Liver (tissue), 9 donors: ENCODE measurements around the gene PIR. TPM values are rescaled to one million over a fixed set of nuclear protein-coding genes. Genes with fewer than 3 reads are reported as not detected.

ENCODE experiments used
- DNase-seq: peaks from one replicate; pipeline ENCODE4 v3.0.0-alpha.2; 2017; ENCODE audit warnings: low spot score
- H3K27ac ChIP-seq, 2 donors: one replicate each; pipeline ENCODE4 v1.7.0; 2013; ENCODE audit warnings: inconsistent platforms in 2 of 2, low read length in 2 of 2, control low read depth in 1 of 2, low read depth in 1 of 2, mild to moderate bottlenecking in 1 of 2
- H3K27me3 ChIP-seq, 4 donors: one replicate each; pipeline versions ENCODE4 v1.6.1 to v1.7.0; 2013; ENCODE audit warnings: low read length in 3 of 4, inconsistent platforms in 1 of 4, mild to moderate bottlenecking in 1 of 4, moderate library complexity in 1 of 4; ENCODE audit not compliant: control insufficient read depth in 4 of 4, insufficient read depth in 4 of 4
- H3K36me3 ChIP-seq, 4 donors: one replicate each; pipeline versions ENCODE4 v1.6.1 to v1.7.0; 2013; ENCODE audit warnings: low read length in 3 of 4, mild to moderate bottlenecking in 3 of 4, low read depth in 1 of 4, moderate library complexity in 1 of 4; ENCODE audit not compliant: control insufficient read depth in 4 of 4, insufficient read depth in 3 of 4
- H3K4me1 ChIP-seq, 4 donors: one replicate each; pipeline versions ENCODE4 v1.6.1 to v1.7.0; 2013; ENCODE audit warnings: low read length in 3 of 4, mild to moderate bottlenecking in 3 of 4, moderate library complexity in 1 of 4; ENCODE audit not compliant: control insufficient read depth in 4 of 4, insufficient read depth in 4 of 4
- H3K4me3 ChIP-seq, 3 donors: one replicate each; pipeline versions ENCODE4 v1.6.1 to v1.7.0; 2013; ENCODE audit warnings: low read length in 3 of 3, control low read depth in 1 of 3, low read depth in 1 of 3, mild to moderate bottlenecking in 1 of 3
- H3K9ac ChIP-seq, 2 donors: one replicate each; pipeline ENCODE4 v1.7.0; 2013; ENCODE audit warnings: low read length in 2 of 2, mild to moderate bottlenecking in 2 of 2, moderate library complexity in 2 of 2, control low read depth in 1 of 2, low read depth in 1 of 2
- H3K9me3 ChIP-seq, 4 donors: one replicate each; pipeline versions ENCODE4 v1.6.1 to v1.7.0; 2013; ENCODE audit warnings: low read length in 3 of 4; ENCODE audit not compliant: control insufficient read depth in 4 of 4
- EGR1 ChIP-seq, 2 donors: IDR thresholded peaks; 2 replicates each; pipeline ENCODE4 v1.6.1; 2016 to 2018; ENCODE audit warnings: antibody characterized with exemption in 2 of 2, low read depth in 2 of 2
- FOXA1 ChIP-seq: IDR thresholded peaks from 2 replicates; pipeline ENCODE4 v1.6.1; 2016; ENCODE audit warnings: antibody characterized with exemption
- FOXA2 ChIP-seq: IDR thresholded peaks from 2 replicates; pipeline ENCODE4 v1.6.1; 2016; ENCODE audit warnings: antibody characterized with exemption
- GABPA ChIP-seq, 2 donors: IDR thresholded peaks in 1 of 2; conservative IDR thresholded peaks in 1 of 2; 2 replicates each; pipeline ENCODE4 v1.6.1; 2016; ENCODE audit warnings: antibody characterized with exemption in 2 of 2, mild to moderate bottlenecking in 1 of 2, moderate library complexity in 1 of 2
- HNF4A ChIP-seq, 2 donors: conservative IDR thresholded peaks; 2 replicates each; pipeline ENCODE4 v1.6.1; 2016; ENCODE audit warnings: antibody characterized with exemption in 2 of 2, mild to moderate bottlenecking in 2 of 2
- HNF4G ChIP-seq: IDR thresholded peaks from 2 replicates; pipeline ENCODE4 v1.6.1; 2016; ENCODE audit warnings: antibody characterized with exemption
- JUND ChIP-seq, 2 donors: IDR thresholded peaks; 2 replicates each; pipeline ENCODE4 v1.6.1; 2016; ENCODE audit warnings: antibody characterized with exemption in 2 of 2
- NR2F2 ChIP-seq: IDR thresholded peaks from 2 replicates; pipeline ENCODE4 v1.6.1; 2016; ENCODE audit warnings: antibody characterized with exemption
- RAD21 ChIP-seq, 2 donors: IDR thresholded peaks; 2 replicates each; pipeline ENCODE4 v1.6.1; 2016; ENCODE audit warnings: antibody characterized with exemption in 2 of 2, mild to moderate bottlenecking in 2 of 2
- RXRA ChIP-seq, 2 donors: IDR thresholded peaks; 2 replicates each; pipeline ENCODE4 v1.6.1; 2017 to 2018; ENCODE audit warnings: antibody characterized with exemption in 2 of 2, mild to moderate bottlenecking in 1 of 2
- SP1 ChIP-seq: IDR thresholded peaks from 2 replicates; pipeline ENCODE4 v1.6.1; 2018; ENCODE audit warnings: antibody characterized with exemption, mild to moderate bottlenecking
- YY1 ChIP-seq: IDR thresholded peaks from 2 replicates; pipeline ENCODE4 v1.6.1; 2016; ENCODE audit warnings: antibody characterized with exemption, mild to moderate bottlenecking
- WGBS: extraction: QIAGEN DNeasy Blood & Tissue Kit; methylation state at CpG from one replicate; pipeline ENCODE4 v1.1.7; 2013; 5-methylcytosine and 5-hydroxymethylcytosine counted together
- polyA plus RNA-seq, 2 donors: library from polyadenylated mRNA; stranded (reverse) in 1 of 2; unstranded in 1 of 2; fragments of 200-250 nt in 1 of 2; fragments of >200 nt in 1 of 2; fragmentation: Nextera tagmentation in 1 of 2; extraction: Ambion mirVana in 1 of 2; gene quantifications; one replicate each; pipeline versions ENCODE4 v1.2.1 to v1.2.3, GENCODE V29; 2013 to 2015
- total RNA-seq, 2 donors: library from RNA; depleted of rRNA; stranded (reverse); fragments of >200 nt; gene quantifications; one replicate each; pipeline ENCODE4 v1.2.3, GENCODE V29; 2014
- TF ChIP-seq, protein P1 (sequence below): IDR thresholded peaks from 2 replicates; pipeline ENCODE4 v1.6.1; 2016; ENCODE audit warnings: antibody characterized with exemption
- TF ChIP-seq, protein P2 (sequence below): IDR thresholded peaks from 2 replicates; pipeline ENCODE4 v1.6.1; 2016; ENCODE audit warnings: antibody characterized with exemption
- TF ChIP-seq, protein P3 (sequence below): fragments of 150-350 bp; IDR thresholded peaks from 2 replicates; pipeline ENCODE4 v1.5.1; 2017; ENCODE audit warnings: improper control_type of control experiment, low read depth, low read length; ENCODE audit not compliant: missing input control
- TF ChIP-seq, protein P4 (sequence below): IDR thresholded peaks from 2 replicates; pipeline ENCODE4 v1.6.1; 2016; ENCODE audit warnings: antibody characterized with exemption
- TF ChIP-seq, protein P5 (sequence below): IDR thresholded peaks from 2 replicates; pipeline ENCODE4 v1.6.1; 2016; ENCODE audit warnings: antibody characterized with exemption, mild to moderate bottlenecking
- donor health status: healthy.
- donor health status: healthy.
- donor health status: healthy.
- donor health status: healthy.
- donor health status: healthy.

PIR gene
- total and polyA plus RNA-seq, 4 donors, result 9.0 to 24.7 (median 17.0) TPM

DNA sequence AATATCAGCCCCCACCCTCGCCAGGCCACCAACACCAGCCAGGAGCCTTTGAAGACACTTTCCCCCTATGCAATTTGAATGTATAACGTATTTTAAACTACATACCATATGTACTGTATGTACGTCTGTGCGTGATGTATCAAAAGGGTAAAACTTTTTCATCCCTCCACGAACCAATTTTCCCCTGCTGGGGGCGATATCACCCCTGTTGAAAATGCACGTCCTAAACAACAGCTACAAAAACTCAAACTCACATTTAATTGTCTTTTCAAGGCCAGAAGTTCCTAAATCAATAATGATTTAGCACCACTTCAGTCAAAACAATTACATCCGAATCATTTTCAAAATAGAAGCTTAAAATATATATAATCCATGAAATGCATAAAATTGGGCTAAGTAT, 110.3 kb downstream of the PIR start:
- TF ChIP-seq RXRA (IDR thresholded peaks at IDR 0.05), result no peak
- TF ChIP-seq RAD21 (IDR thresholded peaks at IDR 0.05), result peak in 1 of 2 donors; percentile 68
- no peak for TF ChIP-seq FOXA2
- TF ChIP-seq, protein P1, sequence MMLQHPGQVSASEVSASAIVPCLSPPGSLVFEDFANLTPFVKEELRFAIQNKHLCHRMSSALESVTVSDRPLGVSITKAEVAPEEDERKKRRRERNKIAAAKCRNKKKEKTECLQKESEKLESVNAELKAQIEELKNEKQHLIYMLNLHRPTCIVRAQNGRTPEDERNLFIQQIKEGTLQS, result no peak
- TF ChIP-seq, protein P2, sequence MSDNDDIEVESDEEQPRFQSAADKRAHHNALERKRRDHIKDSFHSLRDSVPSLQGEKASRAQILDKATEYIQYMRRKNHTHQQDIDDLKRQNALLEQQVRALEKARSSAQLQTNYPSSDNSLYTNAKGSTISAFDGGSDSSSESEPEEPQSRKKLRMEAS, result no peak
- TF ChIP-seq FOXA1, result no peak
- TF ChIP-seq JUND (IDR thresholded peaks at IDR 0.05), result no peak
- TF ChIP-seq, protein P3, sequence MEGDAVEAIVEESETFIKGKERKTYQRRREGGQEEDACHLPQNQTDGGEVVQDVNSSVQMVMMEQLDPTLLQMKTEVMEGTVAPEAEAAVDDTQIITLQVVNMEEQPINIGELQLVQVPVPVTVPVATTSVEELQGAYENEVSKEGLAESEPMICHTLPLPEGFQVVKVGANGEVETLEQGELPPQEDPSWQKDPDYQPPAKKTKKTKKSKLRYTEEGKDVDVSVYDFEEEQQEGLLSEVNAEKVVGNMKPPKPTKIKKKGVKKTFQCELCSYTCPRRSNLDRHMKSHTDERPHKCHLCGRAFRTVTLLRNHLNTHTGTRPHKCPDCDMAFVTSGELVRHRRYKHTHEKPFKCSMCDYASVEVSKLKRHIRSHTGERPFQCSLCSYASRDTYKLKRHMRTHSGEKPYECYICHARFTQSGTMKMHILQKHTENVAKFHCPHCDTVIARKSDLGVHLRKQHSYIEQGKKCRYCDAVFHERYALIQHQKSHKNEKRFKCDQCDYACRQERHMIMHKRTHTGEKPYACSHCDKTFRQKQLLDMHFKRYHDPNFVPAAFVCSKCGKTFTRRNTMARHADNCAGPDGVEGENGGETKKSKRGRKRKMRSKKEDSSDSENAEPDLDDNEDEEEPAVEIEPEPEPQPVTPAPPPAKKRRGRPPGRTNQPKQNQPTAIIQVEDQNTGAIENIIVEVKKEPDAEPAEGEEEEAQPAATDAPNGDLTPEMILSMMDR, result peak; percentile 2
- TF ChIP-seq, protein P4, sequence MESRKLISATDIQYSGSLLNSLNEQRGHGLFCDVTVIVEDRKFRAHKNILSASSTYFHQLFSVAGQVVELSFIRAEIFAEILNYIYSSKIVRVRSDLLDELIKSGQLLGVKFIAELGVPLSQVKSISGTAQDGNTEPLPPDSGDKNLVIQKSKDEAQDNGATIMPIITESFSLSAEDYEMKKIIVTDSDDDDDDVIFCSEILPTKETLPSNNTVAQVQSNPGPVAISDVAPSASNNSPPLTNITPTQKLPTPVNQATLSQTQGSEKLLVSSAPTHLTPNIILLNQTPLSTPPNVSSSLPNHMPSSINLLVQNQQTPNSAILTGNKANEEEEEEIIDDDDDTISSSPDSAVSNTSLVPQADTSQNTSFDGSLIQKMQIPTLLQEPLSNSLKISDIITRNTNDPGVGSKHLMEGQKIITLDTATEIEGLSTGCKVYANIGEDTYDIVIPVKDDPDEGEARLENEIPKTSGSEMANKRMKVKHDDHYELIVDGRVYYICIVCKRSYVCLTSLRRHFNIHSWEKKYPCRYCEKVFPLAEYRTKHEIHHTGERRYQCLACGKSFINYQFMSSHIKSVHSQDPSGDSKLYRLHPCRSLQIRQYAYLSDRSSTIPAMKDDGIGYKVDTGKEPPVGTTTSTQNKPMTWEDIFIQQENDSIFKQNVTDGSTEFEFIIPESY, result no peak
- TF ChIP-seq SP1, result no peak
- no peak for TF ChIP-seq EGR1 (IDR thresholded peaks at IDR 0.05; ENCODE audit: low read depth in 2 of 2)
- TF ChIP-seq YY1, result no peak
- no peak for TF ChIP-seq NR2F2
- no peak for TF ChIP-seq HNF4G
- TF ChIP-seq, protein P5, sequence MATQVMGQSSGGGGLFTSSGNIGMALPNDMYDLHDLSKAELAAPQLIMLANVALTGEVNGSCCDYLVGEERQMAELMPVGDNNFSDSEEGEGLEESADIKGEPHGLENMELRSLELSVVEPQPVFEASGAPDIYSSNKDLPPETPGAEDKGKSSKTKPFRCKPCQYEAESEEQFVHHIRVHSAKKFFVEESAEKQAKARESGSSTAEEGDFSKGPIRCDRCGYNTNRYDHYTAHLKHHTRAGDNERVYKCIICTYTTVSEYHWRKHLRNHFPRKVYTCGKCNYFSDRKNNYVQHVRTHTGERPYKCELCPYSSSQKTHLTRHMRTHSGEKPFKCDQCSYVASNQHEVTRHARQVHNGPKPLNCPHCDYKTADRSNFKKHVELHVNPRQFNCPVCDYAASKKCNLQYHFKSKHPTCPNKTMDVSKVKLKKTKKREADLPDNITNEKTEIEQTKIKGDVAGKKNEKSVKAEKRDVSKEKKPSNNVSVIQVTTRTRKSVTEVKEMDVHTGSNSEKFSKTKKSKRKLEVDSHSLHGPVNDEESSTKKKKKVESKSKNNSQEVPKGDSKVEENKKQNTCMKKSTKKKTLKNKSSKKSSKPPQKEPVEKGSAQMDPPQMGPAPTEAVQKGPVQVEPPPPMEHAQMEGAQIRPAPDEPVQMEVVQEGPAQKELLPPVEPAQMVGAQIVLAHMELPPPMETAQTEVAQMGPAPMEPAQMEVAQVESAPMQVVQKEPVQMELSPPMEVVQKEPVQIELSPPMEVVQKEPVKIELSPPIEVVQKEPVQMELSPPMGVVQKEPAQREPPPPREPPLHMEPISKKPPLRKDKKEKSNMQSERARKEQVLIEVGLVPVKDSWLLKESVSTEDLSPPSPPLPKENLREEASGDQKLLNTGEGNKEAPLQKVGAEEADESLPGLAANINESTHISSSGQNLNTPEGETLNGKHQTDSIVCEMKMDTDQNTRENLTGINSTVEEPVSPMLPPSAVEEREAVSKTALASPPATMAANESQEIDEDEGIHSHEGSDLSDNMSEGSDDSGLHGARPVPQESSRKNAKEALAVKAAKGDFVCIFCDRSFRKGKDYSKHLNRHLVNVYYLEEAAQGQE, result no peak
- TF ChIP-seq HNF4A (conservative IDR thresholded peaks at IDR 0.05), result no peak
- no peak overlapping the region for H3K27ac ChIP-seq
- 88% methylated on average over 8 of the region's 8 CpGs for WGBS

DNA sequence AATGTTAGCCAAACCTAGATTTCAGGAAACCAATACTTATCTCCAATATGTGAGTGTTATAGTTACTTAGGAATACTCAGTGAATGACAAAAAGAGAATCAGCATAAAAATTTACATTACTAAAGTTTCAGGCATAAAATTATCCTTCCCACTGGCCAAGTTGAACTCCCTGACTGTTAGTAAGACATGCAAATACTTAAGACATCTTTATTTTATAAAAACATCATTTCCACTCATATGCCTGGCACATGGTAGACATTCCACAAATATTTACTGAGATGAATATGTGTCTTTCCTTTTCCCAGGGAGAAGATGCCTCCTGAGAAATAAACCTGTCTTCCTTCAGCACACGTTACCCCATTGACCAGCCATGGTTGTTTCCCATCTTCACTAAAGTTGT, 116.2 kb downstream of the PIR start:
- Histone ChIP-seq H3K36me3 (no peaks in the 10 kb centered on the region), H3K27me3 (no peaks in the 10 kb centered on the region), H3K4me3 (no peak overlapping the region), H3K4me1 (no peaks in the 10 kb centered on the region), H3K27ac (no peak overlapping the region), H3K9ac (no peak overlapping the region), H3K9me3 (peaks cover 0 to 4% (median 2%) of the 10 kb centered on the region in 4 donors)
- TF ChIP-seq GABPA (IDR thresholded peaks at IDR 0.05 in 1 of 2, conservative IDR thresholded peaks at IDR 0.05 in 1 of 2) (no peak), FOXA2 (no peak), FOXA1 (no peak), HNF4A (conservative IDR thresholded peaks at IDR 0.05) (no peak), HNF4G (no peak)
- TF ChIP-seq, protein P5, result no peak
- TF ChIP-seq, protein P4, result no peak
- WGBS, result 98% methylated on average over 1 of the region's 1 CpG
- DNase-seq, result no peak

More for the DNA sequence above, 110.3 kb downstream of the PIR start:
- Histone ChIP-seq H3K36me3 (no peaks in the 10 kb centered on the region), H3K4me1 (peaks cover 0 to 9% (median 0%) of the 10 kb centered on the region in 4 donors), H3K9me3 (no peaks in the 10 kb centered on the region), H3K4me3 (no peak overlapping the region), H3K9ac (no peak overlapping the region), H3K27me3 (no peaks in the 10 kb centered on the region)
- no peak for DNase-seq
